ENCODE results near the gene MAD1L1.

The MAD1L1 gene

GRCh38 chr7:2068693-2069471, 163.9 kb downstream of the MAD1L1 start:
- no peak overlapping the region for H3K9ac ChIP-seq
- H3K27me3 ChIP-seq (ENCODE audit: insufficient read depth, low read depth) = no peaks in the 10 kb centered on the region
- H3K4me3 ChIP-seq (IDR thresholded peaks at IDR 0.05; ENCODE audit: insufficient read depth, low read depth, low read length) = no peak overlapping the region
- H2AFZ ChIP-seq (ENCODE audit: low read depth) = no peak overlapping the region
- H3K4me2 ChIP-seq = no peak overlapping the region
- H3K36me3 ChIP-seq (ENCODE audit: insufficient read depth) = no peaks in the 10 kb centered on the region; the same call in 1 of the 2 replicates
- H3K79me2 ChIP-seq (ENCODE audit: insufficient read depth, low read depth) = no peaks in the 10 kb centered on the region
- H3K4me1 ChIP-seq (ENCODE audit: low read depth, poor library complexity, severe bottlenecking) = no peaks in the 10 kb centered on the region
- no peaks in the 10 kb centered on the region for H4K20me1 ChIP-seq (ENCODE audit: insufficient read depth)
- no peak overlapping the region for H3K27ac ChIP-seq
- TF ChIP-seq, protein P1, sequence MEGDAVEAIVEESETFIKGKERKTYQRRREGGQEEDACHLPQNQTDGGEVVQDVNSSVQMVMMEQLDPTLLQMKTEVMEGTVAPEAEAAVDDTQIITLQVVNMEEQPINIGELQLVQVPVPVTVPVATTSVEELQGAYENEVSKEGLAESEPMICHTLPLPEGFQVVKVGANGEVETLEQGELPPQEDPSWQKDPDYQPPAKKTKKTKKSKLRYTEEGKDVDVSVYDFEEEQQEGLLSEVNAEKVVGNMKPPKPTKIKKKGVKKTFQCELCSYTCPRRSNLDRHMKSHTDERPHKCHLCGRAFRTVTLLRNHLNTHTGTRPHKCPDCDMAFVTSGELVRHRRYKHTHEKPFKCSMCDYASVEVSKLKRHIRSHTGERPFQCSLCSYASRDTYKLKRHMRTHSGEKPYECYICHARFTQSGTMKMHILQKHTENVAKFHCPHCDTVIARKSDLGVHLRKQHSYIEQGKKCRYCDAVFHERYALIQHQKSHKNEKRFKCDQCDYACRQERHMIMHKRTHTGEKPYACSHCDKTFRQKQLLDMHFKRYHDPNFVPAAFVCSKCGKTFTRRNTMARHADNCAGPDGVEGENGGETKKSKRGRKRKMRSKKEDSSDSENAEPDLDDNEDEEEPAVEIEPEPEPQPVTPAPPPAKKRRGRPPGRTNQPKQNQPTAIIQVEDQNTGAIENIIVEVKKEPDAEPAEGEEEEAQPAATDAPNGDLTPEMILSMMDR (conservative IDR thresholded peaks at IDR 0.05; ENCODE audit: low read depth, low read length) = no peak

DNA sequence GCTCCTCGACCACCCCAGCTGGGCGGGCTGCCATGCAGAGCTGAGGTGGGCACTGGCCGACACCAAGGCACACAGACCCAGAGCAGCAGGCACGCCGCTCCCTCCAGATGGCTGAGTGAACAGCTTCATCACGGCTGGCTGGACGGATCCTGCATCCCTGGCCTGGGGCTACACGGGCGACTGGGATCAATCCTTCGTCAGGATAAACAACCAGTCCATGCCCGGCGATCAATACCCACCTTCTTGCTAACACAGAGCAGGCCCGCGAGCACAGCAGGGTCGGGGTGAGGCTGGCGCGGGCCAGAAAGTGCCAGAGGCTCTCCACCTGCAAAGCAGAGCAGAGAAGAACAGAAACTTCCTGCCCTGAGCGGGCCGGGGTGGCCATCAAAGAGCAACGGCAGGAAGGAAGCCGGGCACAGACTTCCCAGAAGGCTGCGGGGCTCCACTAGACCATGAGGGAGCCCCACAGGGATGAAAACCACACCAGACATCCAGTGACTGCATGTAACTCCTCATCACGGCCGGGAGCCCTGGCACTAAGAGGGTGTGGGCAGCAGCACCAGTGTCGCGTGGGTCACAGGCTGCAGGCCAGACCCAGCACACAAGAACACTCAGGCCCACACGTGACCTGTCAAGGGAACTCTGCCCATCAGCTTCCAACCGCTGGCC, 166.4 kb downstream of the MAD1L1 start:
- no peaks in the 10 kb centered on the region for H3K4me1 ChIP-seq (ENCODE audit: low read depth, poor library complexity, severe bottlenecking)
- H3K27me3 ChIP-seq (ENCODE audit: insufficient read depth, low read depth) = no peaks in the 10 kb centered on the region
- no peak overlapping the region for H3K4me2 ChIP-seq
- H2AFZ ChIP-seq (ENCODE audit: low read depth) = no peak overlapping the region
- no peak overlapping the region for H3K9ac ChIP-seq
- H3K36me3 ChIP-seq (ENCODE audit: insufficient read depth) = no peaks in the 10 kb centered on the region; the same call in 1 of the 2 replicates
- TF ChIP-seq, protein P1 (conservative IDR thresholded peaks at IDR 0.05; ENCODE audit: low read depth, low read length) = no peak
- no peak overlapping the region for H3K27ac ChIP-seq
- no peaks in the 10 kb centered on the region for H4K20me1 ChIP-seq (ENCODE audit: insufficient read depth)
- no peak overlapping the region for H3K4me3 ChIP-seq (IDR thresholded peaks at IDR 0.05; ENCODE audit: insufficient read depth, low read depth, low read length)
- no peaks in the 10 kb centered on the region for H3K79me2 ChIP-seq (ENCODE audit: insufficient read depth, low read depth)

GRCh38 chr7:2065528-2065927, 167.2 kb downstream of the MAD1L1 start:
- H3K27ac ChIP-seq = no peak overlapping the region
- H4K20me1 ChIP-seq (ENCODE audit: insufficient read depth) = no peaks in the 10 kb centered on the region
- no peaks in the 10 kb centered on the region for H3K79me2 ChIP-seq (ENCODE audit: insufficient read depth, low read depth)
- no peak overlapping the region for H3K4me2 ChIP-seq
- H2AFZ ChIP-seq (ENCODE audit: low read depth) = no peak overlapping the region
- no peaks in the 10 kb centered on the region; the same call in 1 of the 2 replicates for H3K36me3 ChIP-seq (ENCODE audit: insufficient read depth)
- TF ChIP-seq, protein P1 (conservative IDR thresholded peaks at IDR 0.05; ENCODE audit: low read depth, low read length) = no peak
- no peaks in the 10 kb centered on the region for H3K4me1 ChIP-seq (ENCODE audit: low read depth, poor library complexity, severe bottlenecking)
- H3K27me3 ChIP-seq (ENCODE audit: insufficient read depth, low read depth) = no peaks in the 10 kb centered on the region
- H3K4me3 ChIP-seq (IDR thresholded peaks at IDR 0.05; ENCODE audit: insufficient read depth, low read depth, low read length) = no peak overlapping the region
- no peak overlapping the region for H3K9ac ChIP-seq

DNA sequence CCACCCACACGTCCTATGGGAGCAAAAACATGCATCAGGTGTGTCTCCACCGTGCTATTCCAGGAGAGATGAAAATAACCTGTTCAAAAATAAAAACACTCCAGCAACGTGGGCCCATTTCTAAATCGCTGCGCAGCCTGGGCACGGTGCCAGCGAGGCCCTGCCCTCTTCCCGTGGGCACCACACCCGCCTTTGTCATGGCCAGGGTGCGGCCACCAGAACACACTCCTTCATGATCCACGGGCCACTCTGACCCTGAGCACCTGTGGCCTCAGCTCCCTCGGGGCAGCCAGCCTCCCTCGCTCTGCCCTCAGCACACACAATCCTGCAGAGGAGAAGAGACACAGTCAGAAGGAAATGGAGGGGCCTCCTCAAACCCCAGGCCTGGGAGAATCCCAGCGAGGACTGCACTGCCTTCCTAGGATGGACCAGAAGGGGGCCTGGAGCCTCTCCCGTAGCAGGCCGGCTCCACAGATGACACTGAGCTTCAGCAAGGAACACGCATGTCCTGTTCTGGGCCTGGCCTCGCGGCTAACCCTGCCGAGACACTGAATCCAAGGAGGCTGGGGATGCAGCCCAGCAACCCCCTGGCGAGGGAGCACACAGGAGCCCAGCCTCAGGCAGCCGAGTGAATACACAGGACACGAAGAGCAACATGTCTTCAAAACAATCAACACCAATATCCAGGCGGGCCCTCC, 169.0 kb downstream of the MAD1L1 start:
- Histone ChIP-seq H3K27ac (no peak overlapping the region), H3K9ac (no peak overlapping the region), H3K4me2 (no peak overlapping the region), H4K20me1 (ENCODE audit: insufficient read depth) (no peaks in the 10 kb centered on the region), H3K4me3 (IDR thresholded peaks at IDR 0.05; ENCODE audit: insufficient read depth, low read depth, low read length) (no peak overlapping the region), H3K4me1 (ENCODE audit: low read depth, poor library complexity, severe bottlenecking) (no peaks in the 10 kb centered on the region), H3K36me3 (ENCODE audit: insufficient read depth) (no peaks in the 10 kb centered on the region; the same call in 1 of the 2 replicates), H3K27me3 (ENCODE audit: insufficient read depth, low read depth) (no peaks in the 10 kb centered on the region), H2AFZ (ENCODE audit: low read depth) (no peak overlapping the region), H3K79me2 (ENCODE audit: insufficient read depth, low read depth) (no peaks in the 10 kb centered on the region)
- TF ChIP-seq, protein P1 (conservative IDR thresholded peaks at IDR 0.05; ENCODE audit: low read depth, low read length) = no peak
